ENCODE results near the gene LBP. TPM values are rescaled to one million over a fixed set of nuclear protein-coding genes. Genes with fewer than 3 reads are reported as not detected.
A peak's percentile ranks its signal among the peaks of the same experiment; 100 is the strongest.

Gene LBP
- total RNA-seq, 4 donors from 2014 or later, result 1.4 to 17.9 (median 6.5) TPM

DNA sequence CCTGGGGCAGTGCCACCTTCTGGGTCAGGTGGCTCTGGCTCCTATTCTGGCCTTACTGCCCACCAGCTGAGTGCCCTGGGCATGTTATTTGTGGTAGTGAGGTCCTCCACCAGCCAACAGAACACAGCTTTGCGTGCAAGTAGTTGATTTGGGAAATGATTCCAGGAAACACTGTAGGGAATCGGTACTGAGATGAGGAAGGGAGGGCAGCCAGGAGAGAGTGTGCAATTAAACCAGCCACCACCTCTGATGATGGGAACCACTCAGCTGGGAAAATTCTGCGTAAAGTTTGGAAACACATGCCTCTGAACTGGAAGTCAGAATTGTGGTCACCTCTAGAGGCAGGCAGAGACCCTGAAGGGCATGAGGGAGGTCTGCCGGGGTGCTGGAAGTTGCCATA, 459 bp downstream of the LBP start:
- peaks cover 22 to 26% of the 10 kb centered on the region in 2 donors for H3K4me1 ChIP-seq
- ATAC-seq, result no peak
- in situ Hi-C loops (cut with MboI; ENCODE audit: low sequenced_read_pairs in 4 of 4) (loop anchor here in 1 of 4 donors (25.0 kb wide), 1 partner anchor 284 kb away; no protein-coding TSS in a partner anchor), intact Hi-C loops (cut with DNase I; ENCODE audit: low total_unique reads) (no loop called here)
- H3K9me3 ChIP-seq, result no peaks in the 10 kb centered on the region
- H3K27ac ChIP-seq, result peak overlapping the region in 3 of 4 donors; percentile 36 to 74 (median 71)
- H3K36me3 ChIP-seq, result no peaks in the 10 kb centered on the region
- no peak for DNase-seq
- no peak for TF ChIP-seq POLR2A (IDR thresholded peaks at IDR 0.05)
- TF ChIP-seq, protein P1, sequence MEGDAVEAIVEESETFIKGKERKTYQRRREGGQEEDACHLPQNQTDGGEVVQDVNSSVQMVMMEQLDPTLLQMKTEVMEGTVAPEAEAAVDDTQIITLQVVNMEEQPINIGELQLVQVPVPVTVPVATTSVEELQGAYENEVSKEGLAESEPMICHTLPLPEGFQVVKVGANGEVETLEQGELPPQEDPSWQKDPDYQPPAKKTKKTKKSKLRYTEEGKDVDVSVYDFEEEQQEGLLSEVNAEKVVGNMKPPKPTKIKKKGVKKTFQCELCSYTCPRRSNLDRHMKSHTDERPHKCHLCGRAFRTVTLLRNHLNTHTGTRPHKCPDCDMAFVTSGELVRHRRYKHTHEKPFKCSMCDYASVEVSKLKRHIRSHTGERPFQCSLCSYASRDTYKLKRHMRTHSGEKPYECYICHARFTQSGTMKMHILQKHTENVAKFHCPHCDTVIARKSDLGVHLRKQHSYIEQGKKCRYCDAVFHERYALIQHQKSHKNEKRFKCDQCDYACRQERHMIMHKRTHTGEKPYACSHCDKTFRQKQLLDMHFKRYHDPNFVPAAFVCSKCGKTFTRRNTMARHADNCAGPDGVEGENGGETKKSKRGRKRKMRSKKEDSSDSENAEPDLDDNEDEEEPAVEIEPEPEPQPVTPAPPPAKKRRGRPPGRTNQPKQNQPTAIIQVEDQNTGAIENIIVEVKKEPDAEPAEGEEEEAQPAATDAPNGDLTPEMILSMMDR (IDR thresholded peaks at IDR 0.05 in 4 of 5, conservative IDR thresholded peaks at IDR 0.05 in 1 of 5), result no peak
- H3K27me3 ChIP-seq, result no peaks in the 10 kb centered on the region
- H3K4me3 ChIP-seq, result no peak overlapping the region

DNA sequence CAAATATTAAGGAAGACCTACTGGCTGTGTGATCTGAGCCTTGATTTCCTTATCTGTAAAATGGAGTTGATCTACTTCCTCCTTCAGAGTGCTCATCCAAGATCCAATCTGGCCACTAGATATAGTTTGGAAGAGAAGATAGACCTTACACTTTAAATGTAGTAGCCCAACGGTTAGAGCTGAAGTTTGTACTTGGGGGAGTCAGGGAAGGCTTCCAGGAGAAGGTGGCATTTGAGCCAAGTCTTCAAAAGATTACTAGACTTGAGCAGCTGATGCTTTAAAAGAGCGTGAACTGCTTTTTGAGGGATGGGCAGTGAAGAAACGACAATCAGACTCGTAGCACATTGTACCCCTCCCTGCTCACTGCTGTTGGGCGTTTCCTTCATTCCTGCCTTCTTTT, 3.6 kb downstream of the LBP start:
- Histone ChIP-seq H3K27me3 (no peaks in the 10 kb centered on the region), H3K4me1 (peaks cover 15 to 20% of the 10 kb centered on the region in 2 donors), H3K9me3 (no peaks in the 10 kb centered on the region), H3K4me3 (no peak overlapping the region), H3K27ac (no peak overlapping the region), H3K36me3 (no peaks in the 10 kb centered on the region)
- ATAC-seq, result no peak
- in situ Hi-C loops (cut with MboI; ENCODE audit: low sequenced_read_pairs in 4 of 4), result loop anchor here in 1 of 4 donors (25.0 kb wide), 1 partner anchor 288 kb away; no protein-coding TSS in a partner anchor
- TF ChIP-seq, protein P1 (IDR thresholded peaks at IDR 0.05 in 4 of 5, conservative IDR thresholded peaks at IDR 0.05 in 1 of 5), result no peak
- no peak for TF ChIP-seq POLR2A (IDR thresholded peaks at IDR 0.05)
- intact Hi-C loops (cut with DNase I; ENCODE audit: low total_unique reads), result no loop called here
- no peak for DNase-seq

DNA sequence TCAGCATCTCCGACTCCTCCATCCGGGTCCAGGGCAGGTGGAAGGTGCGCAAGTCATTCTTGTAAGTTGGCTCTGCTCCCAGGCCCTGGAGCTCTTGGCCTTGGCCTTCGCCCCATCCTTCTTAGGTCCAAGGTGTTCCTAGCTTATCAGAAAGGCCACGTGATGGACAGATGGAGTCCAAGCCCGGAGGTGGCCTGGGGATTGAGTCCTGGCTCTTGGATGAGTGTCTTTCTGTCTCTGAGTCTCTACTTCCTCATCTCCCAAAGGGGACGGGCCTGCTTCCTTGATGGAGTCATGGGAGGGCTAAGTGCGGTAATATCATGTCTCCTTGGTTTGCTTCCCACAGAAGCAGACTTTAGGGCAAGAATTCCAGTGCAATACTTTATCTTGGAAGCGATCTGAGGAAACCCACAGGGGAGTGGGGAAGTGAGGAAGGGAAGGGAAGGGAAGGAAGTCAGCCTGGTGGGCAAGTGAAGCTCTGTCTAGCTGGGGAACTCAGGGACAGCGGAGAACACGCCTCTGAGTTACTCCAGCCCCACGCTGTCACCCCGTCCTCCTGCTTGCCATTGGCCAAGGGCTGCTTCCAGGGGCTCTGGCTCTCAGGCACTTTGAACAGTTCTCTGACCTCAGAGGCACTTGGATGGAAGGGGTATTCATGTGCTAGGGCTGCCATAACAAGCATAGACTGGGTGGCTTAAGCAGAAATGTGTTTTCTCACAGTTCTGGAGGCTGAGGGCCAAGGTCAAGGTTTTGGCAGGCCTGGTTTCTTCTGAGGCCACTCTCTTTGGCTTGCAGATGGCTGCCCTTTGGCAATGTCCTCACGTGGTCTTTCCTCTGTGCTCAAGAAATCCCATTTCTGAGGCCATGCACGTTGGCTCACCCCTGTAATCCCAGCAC, 4.8 kb downstream of the LBP start:
- peak; percentile 6 to 63 for DNase-seq

DNA sequence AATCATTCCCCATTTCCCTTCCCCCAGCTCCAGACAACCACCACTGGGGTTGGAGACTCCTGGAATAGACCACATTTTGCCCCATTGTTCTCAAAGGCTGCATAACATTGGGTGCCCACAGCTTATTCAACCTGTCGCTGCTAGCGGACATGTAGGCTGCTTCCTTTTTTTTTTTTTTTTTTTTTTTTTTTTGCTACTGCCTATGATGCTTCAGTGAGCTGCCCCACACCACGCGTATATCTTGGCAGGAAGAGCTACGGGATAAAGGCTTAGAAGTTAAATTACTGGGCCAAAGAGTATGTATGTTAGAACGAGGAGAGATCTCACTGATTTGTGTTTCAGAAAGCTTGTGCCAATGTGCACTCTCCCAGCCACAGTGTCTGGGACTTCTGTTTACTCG, 7.0 kb downstream of the LBP start:
- in situ Hi-C loops (cut with MboI; ENCODE audit: low sequenced_read_pairs in 4 of 4), result no loop called here

More for the DNA sequence above, 4.8 kb downstream of the LBP start:
- in situ Hi-C loops (cut with MboI; ENCODE audit: low sequenced_read_pairs in 4 of 4) (no loop called here), intact Hi-C loops (cut with DNase I; ENCODE audit: low total_unique reads) (no loop called here)
- peaks cover 5 to 7% of the 10 kb centered on the region in 2 donors for H3K4me1 ChIP-seq
- peak overlapping the region in 3 of 4 donors; percentile 33 to 47 (median 37) for H3K27ac ChIP-seq
- H3K27me3 ChIP-seq, result no peaks in the 10 kb centered on the region
- no peaks in the 10 kb centered on the region for H3K9me3 ChIP-seq
- TF ChIP-seq, protein P1 (IDR thresholded peaks at IDR 0.05 in 4 of 5, conservative IDR thresholded peaks at IDR 0.05 in 1 of 5), result no peak
- no peak for TF ChIP-seq POLR2A (IDR thresholded peaks at IDR 0.05)
- no peak overlapping the region for H3K4me3 ChIP-seq
- ATAC-seq, result peak; percentile 34 to 49
- H3K36me3 ChIP-seq, result no peaks in the 10 kb centered on the region

More for the DNA sequence above, 7.0 kb downstream of the LBP start:
- no peak for ATAC-seq
- no peaks in the 10 kb centered on the region for H3K4me1 ChIP-seq
- no peak for DNase-seq
- no peaks in the 10 kb centered on the region for H3K27me3 ChIP-seq
- H3K36me3 ChIP-seq, result no peaks in the 10 kb centered on the region
- H3K4me3 ChIP-seq, result no peak overlapping the region
- no peak overlapping the region for H3K27ac ChIP-seq
- no peak for TF ChIP-seq POLR2A (IDR thresholded peaks at IDR 0.05)
- TF ChIP-seq, protein P1 (IDR thresholded peaks at IDR 0.05 in 4 of 5, conservative IDR thresholded peaks at IDR 0.05 in 1 of 5), result no peak
- no peaks in the 10 kb centered on the region for H3K9me3 ChIP-seq
- intact Hi-C loops (cut with DNase I; ENCODE audit: low total_unique reads), result no loop called here

Measured in gastrocnemius medialis (tissue), 4 donors.